Mucosa of descending colon (tissue), 3 donors: ENCODE results near the gene KCNC2. TPM values are rescaled to one million over a fixed set of nuclear protein-coding genes. Genes with fewer than 3 reads are reported as not detected.

Source experiments
- ATAC-seq: fragments of 200-7000 bp; cut with Tn5 transposase; one replicate; pipeline ENCODE4 v1.9.1; 2020; ENCODE audit warnings: mild to moderate bottlenecking, moderate library complexity
- DNase-seq, 3 donors: peaks; one replicate each; pipeline ENCODE4 v3.0.0-alpha.2; 2020
- H3K36me3 ChIP-seq: fragments of 200-600 bp; one replicate; pipeline ENCODE4 v1.8.0; 2021; ENCODE audit warnings: low read depth, mild to moderate bottlenecking
- H3K4me1 ChIP-seq: fragments of 200-600 bp; one replicate; pipeline ENCODE4 v1.8.0; 2021; ENCODE audit warnings: low read depth, mild to moderate bottlenecking
- H3K4me3 ChIP-seq: fragments of 200-600 bp; one replicate; pipeline ENCODE4 v1.8.0; 2021; ENCODE audit warnings: mild to moderate bottlenecking
- H3K9me3 ChIP-seq: fragments of 200-600 bp; one replicate; pipeline ENCODE4 v1.8.0; 2021; ENCODE audit warnings: mild to moderate bottlenecking
- CTCF ChIP-seq: fragments of 200-600 bp; IDR thresholded peaks from one replicate; pipeline ENCODE4 v1.8.0; 2022; ENCODE audit warnings: antibody characterized with exemption, mild to moderate bottlenecking
- intact Hi-C, 2 donors: fragments of 100-400 bp; cut with DNase I in 1 of 2; cut with micrococcal nuclease in 1 of 2; formaldehyde crosslinking; loops; one replicate each; pipeline versions ENCODE4 v1.11.0 to v1.11.1; 2022; cut with DNase I, micrococcal nuclease
- total RNA-seq, 3 donors: library from RNA; stranded (reverse); fragmentation: NEBNext Ultra II Directional in 2 of 3; extraction: Animal tissue kit (Norgen Biotek cat#: 25700) in 2 of 3; gene quantifications; one replicate each; pipeline versions ENCODE4 v1.2.1 to v1.2.4, GENCODE V29; 2021 to 2023
- donor health status: DM: no; HTN: no; CAD: no; lungs with moderate emphysema.
- donor health status: DM: no; HTN: no; CAD: no.
- donor health status: DM: no; HTN: yes; CAD: no.

KCNC2 gene
- total RNA-seq, 3 donors from 2014 or later: 0.44 TPM; not detected in 2

- no peaks in the 10 kb centered on the region for H3K4me1 ChIP-seq
- no peak for TF ChIP-seq CTCF
- H3K36me3 ChIP-seq: no peaks in the 10 kb centered on the region
- no peak for ATAC-seq
- H3K4me3 ChIP-seq: no peak overlapping the region
- no peak for DNase-seq
- no peaks in the 10 kb centered on the region for H3K9me3 ChIP-seq
- intact Hi-C loops: no loop called here
These were observed 92.9 kb downstream of the KCNC2 start for GRCh38 chr12:75116646-75117198.

GRCh38 chr12:75115748-75116147 lies 93.9 kb downstream of the KCNC2 start:
- ATAC-seq: no peak
- H3K4me3 ChIP-seq: no peak overlapping the region
- no peaks in the 10 kb centered on the region for H3K9me3 ChIP-seq
- no peaks in the 10 kb centered on the region for H3K36me3 ChIP-seq
- no peaks in the 10 kb centered on the region for H3K4me1 ChIP-seq
- TF ChIP-seq CTCF: no peak
- no peak for DNase-seq
- intact Hi-C loops: no loop called here

GRCh38 chr12:75103822-75104221 lies 105.8 kb downstream of the KCNC2 start:
- H3K4me3 ChIP-seq: no peak overlapping the region
- no peaks in the 10 kb centered on the region for H3K9me3 ChIP-seq
- intact Hi-C loops: no loop called here
- no peak for ATAC-seq
- no peaks in the 10 kb centered on the region for H3K36me3 ChIP-seq
- no peak for TF ChIP-seq CTCF
- no peaks in the 10 kb centered on the region for H3K4me1 ChIP-seq
- DNase-seq: no peak

- no peaks in the 10 kb centered on the region for H3K9me3 ChIP-seq
- TF ChIP-seq CTCF: no peak
- no peak for ATAC-seq
- no peaks in the 10 kb centered on the region for H3K4me1 ChIP-seq
- H3K36me3 ChIP-seq: no peaks in the 10 kb centered on the region
- no peak for DNase-seq
- no peak overlapping the region for H3K4me3 ChIP-seq
- intact Hi-C loops: no loop called here
These were observed 107.9 kb downstream of the KCNC2 start for GRCh38 chr12:75101781-75102180.

GRCh38 chr12:75099210-75099609 lies 110.4 kb downstream of the KCNC2 start:
- ATAC-seq: no peak
- no peaks in the 10 kb centered on the region for H3K9me3 ChIP-seq
- H3K36me3 ChIP-seq: no peaks in the 10 kb centered on the region
- intact Hi-C loops: no loop called here
- no peak for TF ChIP-seq CTCF
- no peaks in the 10 kb centered on the region for H3K4me1 ChIP-seq
- no peak overlapping the region for H3K4me3 ChIP-seq
- no peak for DNase-seq

GRCh38 chr12:75097003-75097402 lies 112.6 kb downstream of the KCNC2 start:
- intact Hi-C loops: no loop called here
- no peak overlapping the region for H3K4me3 ChIP-seq
- H3K9me3 ChIP-seq: no peaks in the 10 kb centered on the region
- H3K36me3 ChIP-seq: no peaks in the 10 kb centered on the region
- DNase-seq (no peak), ATAC-seq (no peak)
- TF ChIP-seq CTCF: no peak
- no peaks in the 10 kb centered on the region for H3K4me1 ChIP-seq
